GM13976 (cell line): ENCODE data around the gene CTTNBP2.
A peak's percentile ranks its signal among the peaks of the same experiment; 100 is the strongest.

Experiments used
- DNase-seq: peaks from one replicate; pipeline ENCODE4 v3.0.0; 2012; ENCODE audit warnings: low spot score
- in situ Hi-C: fragments of 300-500 bp; cut with MboI; formaldehyde crosslinking; loops from one replicate; pipeline ENCODE4 v1.12.0; 2022; ENCODE audit warnings: low sequenced_read_pairs, mixed read lengths, inconsistent platforms; ENCODE audit not compliant: unreplicated experiment
- TF ChIP-seq, protein P1 (sequence below): IDR thresholded peaks from 2 replicates; pipeline ENCODE4 v1.5.1; 2012; ENCODE audit warnings: borderline replicate concordance, mild to moderate bottlenecking; ENCODE audit not compliant: insufficient read depth; ENCODE audit errors: extremely low read depth, missing control alignments, control extremely low read depth

CTTNBP2 gene

DNA sequence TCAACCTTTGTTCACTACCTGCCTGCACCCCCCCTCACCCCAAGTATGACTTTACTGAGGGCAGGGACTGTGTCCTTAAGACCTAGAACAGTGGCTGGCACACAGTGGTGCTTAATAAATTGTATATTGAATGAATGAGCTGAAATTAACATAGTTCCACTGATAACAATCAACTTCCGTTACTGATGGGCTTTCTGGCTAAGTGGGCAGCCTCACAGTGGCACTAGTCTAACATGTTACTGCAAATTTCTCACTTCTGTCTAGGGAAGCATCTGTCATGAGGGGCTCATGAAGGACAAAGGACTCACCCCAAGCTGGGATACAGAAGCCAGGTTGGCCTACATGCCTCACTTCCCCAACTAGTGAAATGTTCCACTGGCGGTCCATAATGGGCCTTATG lies 79.3 kb downstream of the CTTNBP2 start:
- no peak for DNase-seq
- TF ChIP-seq, protein P1, sequence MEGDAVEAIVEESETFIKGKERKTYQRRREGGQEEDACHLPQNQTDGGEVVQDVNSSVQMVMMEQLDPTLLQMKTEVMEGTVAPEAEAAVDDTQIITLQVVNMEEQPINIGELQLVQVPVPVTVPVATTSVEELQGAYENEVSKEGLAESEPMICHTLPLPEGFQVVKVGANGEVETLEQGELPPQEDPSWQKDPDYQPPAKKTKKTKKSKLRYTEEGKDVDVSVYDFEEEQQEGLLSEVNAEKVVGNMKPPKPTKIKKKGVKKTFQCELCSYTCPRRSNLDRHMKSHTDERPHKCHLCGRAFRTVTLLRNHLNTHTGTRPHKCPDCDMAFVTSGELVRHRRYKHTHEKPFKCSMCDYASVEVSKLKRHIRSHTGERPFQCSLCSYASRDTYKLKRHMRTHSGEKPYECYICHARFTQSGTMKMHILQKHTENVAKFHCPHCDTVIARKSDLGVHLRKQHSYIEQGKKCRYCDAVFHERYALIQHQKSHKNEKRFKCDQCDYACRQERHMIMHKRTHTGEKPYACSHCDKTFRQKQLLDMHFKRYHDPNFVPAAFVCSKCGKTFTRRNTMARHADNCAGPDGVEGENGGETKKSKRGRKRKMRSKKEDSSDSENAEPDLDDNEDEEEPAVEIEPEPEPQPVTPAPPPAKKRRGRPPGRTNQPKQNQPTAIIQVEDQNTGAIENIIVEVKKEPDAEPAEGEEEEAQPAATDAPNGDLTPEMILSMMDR, result no peak
- in situ Hi-C loops, result no loop called here

DNA sequence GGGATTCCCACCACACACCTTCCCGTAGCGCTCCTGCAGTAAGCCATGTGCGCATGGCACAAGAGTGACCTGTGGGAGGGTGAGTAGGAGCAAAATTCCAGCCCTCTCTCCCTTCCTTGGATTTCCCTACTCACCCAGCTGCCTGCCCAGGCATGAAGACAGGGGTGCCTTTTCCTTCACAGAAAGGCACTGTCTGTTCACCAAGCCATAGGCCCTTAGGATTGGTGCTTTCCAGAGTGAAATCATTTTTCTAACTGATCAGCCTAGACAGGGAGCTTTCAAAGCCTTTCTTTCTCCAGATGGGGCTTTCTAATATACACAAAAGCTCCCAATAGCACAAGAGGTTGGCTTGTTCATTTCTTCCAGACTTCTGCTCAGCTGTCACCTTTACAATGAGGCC lies 79.7 kb downstream of the CTTNBP2 start:
- in situ Hi-C loops, result no loop called here
- TF ChIP-seq, protein P1, result no peak
- DNase-seq, result no peak

DNA sequence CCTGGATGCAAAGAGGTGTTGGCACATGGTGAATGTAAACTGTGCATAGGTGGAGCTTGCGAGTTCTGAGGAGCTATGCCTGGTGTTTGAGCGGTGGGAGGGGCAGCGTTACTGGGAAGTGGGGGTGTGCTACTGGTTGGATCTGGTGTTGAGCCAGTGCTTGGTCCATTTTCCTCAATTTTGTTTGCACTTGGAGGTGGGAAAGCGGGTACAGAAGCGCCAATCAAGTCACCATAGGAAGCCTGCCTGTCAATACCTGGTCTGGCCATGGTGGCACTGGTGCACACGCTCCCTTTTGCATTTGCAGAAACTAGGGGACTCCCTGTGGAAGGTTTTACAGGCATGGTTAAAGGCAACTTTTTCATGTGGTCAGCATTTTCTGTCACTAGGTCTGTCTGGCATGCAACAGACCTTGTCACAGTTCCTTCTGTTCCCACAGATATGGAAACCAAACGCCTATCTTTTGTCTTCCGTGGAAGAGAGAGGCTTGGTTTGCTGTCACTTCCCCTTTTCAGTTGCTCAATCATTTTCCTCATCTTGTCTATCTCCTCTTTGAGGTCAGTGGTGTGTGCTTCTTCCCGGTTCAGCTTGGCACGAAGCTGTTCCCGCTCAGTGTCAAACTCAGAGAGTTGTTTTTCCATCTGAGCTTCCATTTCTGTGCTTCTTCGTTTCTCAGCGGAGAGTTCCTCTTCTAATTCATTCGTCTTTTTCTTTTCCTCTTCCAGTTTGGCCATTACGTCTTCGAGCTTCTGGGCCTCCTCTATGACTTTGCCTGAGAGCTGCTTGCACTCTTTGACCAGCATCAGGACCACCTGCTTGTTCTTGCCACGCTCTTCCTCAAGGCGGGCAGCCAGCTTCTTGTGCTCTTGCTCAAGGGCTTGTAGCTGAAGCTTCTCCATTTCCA lies 81.1 kb downstream of the CTTNBP2 start:
- peak; percentile 50 for DNase-seq

DNA sequence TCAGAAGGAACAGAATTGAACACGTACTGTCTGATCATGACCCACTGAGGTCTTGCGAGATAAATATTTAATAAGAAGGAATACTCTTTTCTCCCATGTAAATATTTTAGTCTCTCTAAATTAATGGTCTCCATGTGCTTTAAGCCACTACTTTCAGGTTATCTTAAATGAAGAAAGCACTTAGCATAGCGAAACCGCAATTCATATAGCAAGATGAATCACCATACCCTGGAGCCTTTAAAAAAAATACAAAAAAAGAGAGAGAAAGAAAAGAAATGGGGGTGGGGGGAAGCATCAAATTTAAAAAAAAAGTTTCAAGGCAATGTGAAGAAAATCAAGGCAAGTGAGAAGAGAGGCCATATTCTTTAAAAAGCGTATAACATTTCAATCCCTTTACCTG lies 82.5 kb downstream of the CTTNBP2 start:
- DNase-seq, result no peak
- in situ Hi-C loops, result no loop called here
- TF ChIP-seq, protein P1, result no peak

More for the DNA sequence above, 81.1 kb downstream of the CTTNBP2 start:
- TF ChIP-seq, protein P1, result no peak
- in situ Hi-C loops, result no loop called here

DNA sequence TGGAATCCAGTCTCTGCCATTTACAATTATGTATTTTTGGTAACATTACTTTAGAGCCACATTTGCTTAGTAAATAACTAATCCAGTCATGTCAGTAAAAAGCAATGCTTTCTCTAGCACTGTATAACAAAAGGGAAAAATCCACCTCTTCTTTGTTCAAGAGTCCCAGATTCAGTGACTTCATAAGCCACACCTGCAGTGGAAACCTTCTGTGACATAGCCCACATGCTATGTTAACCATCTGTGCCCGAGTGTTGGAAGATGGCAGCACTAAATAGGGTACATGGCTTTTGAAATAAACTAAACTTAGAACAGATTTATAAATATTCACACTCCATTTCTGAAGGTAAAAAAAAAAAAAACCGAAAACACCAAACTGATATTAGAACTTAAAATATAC lies 83.0 kb downstream of the CTTNBP2 start:
- TF ChIP-seq, protein P1, result no peak
- no peak for DNase-seq
- in situ Hi-C loops, result no loop called here

DNA sequence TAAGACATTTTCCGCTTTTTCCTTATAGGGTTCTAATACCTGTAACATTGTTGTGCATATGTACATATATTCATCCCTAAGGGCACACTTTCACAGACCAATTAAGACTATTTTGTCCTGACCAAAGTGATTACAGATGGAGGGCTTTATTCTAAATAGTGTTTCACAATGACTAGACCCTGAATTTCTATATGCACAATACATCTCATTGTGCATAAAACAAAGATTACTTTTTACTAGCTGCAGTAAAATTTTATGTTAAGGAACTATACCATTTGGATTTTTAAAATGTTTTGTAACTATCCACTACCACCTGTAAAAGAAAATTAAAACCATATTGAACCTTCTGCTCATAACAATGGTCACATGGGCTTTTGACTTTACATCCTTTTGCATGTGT lies 87.8 kb downstream of the CTTNBP2 start:
- TF ChIP-seq, protein P1, result no peak
- in situ Hi-C loops, result no loop called here

More for the DNA sequence above, 87.8 kb downstream of the CTTNBP2 start:
- DNase-seq, result no peak
